HG03060 (cell line): ENCODE results near the gene TCF25.
"Not testable (repeated sequence)": the region's sequence is repeated elsewhere in the genome, so short reads cannot be mapped to it uniquely, and the experiment has no call there.

Experiments used
- ATAC-seq: cut with Tn5 transposase; IDR thresholded peaks from one replicate; pipeline ENCODE4 v1.9.1; 2021; ENCODE audit warnings: low read depth, moderate number of reproducible peaks; ENCODE audit not compliant: unreplicated experiment

TCF25 gene

DNA sequence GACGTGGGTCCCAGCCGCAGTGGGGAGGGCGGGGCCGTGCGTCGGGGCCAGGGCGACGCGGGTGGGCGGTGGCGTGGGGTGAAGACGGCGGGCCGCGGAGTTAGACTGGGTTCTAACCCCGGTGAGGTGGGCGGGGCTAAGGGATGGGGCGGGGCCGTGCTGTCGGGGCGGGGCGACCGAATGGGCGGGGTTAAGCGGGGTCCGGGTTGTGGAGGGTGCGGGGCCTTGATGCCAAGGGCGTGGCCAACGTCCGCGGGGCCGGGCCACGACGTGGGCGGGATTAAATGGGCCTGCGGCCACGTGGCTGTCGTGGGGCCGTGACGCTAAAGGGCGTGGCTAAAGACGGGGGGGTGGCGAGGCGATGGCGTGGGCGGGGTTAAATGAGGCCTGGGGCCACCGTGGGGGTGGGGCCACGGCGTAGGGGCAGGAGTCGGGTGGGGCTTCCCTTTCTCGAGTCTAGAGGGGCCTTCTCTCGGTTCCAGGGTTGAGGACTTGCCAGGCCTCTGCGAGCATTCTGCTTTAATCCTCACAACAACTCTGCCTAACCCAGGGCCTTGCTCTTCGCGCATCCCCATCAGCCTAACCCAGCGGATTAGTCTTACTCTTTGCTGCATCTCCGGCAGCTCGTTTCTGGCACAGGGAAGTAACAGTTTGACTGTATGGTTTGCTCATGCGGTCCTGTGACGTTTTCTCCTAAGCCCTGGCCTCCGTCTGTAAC lies 739 bp downstream of the TCF25 start:
- ATAC-seq, result no peak

DNA sequence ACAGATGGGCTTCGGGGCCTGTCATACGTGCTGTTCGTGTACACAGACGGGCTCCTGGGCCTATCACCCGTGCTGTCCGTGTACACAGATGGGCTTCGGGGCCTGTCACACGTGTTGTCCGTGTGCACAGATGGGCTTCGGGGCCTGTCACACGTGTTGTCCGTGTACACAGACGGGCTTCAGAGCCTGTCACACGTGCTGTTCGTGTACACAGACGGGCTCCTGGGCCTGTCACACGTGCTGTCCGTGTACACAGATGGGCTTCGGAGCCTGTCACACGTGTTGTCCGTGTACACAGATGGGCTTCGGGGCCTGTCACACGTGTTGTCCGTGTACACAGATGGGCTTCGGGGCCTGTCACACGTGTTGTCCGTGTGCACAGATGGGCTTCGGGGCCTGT lies 5.7 kb downstream of the TCF25 start:
- ATAC-seq, result not testable (repeated sequence)

DNA sequence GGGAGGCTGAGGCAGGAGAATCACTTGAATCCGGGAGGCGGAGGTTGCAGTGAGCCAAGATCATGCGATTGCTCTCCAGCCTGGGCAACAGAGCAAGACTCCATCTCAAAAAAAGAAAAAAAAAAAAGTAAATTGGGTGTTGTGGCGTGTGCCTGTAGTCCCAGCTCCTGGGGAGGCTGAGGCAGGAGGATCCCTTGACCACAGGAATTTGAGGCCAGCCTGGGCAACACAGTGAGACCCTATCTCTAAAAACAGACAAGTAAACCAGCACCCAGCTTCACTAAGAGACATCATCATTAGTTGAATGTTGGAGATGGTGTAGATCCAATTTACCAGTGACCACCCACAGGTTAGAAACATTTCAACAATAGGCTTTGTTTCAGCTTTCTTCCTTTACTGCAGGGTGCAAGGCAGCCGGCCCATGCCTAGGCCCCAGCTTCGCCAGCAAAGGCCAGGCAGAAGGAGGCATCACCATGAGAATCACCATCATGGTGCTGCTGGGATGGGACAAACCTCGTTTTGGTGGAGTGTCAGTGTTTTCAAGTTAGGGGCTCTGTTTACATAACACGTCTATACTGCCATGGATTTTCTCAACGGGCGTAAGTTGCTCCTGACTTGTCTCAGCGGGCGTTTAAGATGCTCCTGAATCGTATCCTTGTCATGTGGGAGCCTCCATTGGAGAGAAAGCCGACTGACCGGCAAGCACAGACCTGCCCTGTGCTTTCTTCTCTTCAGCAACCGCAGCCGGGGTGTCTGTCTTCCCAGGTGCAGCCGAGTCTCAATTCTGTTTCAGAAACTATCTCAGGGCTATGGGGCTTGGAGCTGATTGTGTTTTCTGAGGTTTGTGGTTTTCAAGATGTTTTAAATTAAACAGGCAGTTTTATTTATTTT lies 7.3 kb downstream of the TCF25 start:
- no peak for ATAC-seq

DNA sequence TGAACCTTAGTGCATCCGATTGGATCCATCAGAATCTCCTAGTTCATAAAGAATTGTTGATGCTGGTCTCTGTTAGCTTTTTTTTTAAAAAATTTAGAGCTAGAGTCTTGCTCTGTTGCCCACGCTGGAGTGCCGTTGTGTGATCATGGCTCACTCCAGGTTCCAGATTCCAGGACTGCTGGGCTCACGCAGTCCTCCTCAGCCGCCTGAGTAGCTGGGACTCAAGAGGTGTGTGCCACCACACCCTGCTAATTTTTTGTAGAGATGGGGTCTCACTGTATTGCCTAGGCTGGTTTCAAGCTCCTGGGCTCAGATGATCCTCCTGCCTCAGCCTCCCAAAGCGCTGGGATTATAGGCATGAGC lies 8.0 kb downstream of the TCF25 start:
- no peak for ATAC-seq

DNA sequence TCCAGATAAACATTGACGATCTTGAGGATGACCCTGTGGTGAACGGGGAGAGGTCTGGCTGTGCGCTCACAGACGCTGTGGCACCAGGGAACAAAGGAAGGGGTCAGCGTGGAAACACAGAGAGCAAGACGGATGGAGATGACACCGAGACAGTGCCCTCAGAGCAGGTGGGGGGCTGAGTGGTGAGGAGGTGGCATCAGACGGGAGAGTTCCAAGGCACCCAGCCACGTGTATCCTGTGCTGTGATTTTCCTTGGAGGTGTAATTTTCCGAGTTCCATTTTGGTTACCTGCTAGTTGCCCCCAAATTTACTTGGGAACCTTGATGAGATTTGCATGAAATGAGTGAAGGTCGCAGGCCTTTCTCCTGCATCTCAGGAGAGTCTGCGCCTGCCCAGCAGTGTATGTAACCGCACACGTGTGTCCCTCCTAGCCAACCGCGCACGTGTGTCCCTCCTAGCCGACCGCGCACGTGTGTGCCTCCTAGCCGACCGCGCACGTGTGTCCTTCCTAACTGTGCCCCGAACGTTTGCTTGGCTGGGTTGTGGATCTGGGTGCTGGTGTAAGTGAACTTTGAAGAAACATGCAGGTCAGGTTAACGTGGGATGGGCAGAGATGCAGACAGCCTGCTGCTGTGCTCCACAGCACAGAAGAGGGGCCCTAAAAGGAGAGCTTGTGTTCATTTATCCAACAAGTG lies 10.1 kb downstream of the TCF25 start:
- no peak for ATAC-seq

DNA sequence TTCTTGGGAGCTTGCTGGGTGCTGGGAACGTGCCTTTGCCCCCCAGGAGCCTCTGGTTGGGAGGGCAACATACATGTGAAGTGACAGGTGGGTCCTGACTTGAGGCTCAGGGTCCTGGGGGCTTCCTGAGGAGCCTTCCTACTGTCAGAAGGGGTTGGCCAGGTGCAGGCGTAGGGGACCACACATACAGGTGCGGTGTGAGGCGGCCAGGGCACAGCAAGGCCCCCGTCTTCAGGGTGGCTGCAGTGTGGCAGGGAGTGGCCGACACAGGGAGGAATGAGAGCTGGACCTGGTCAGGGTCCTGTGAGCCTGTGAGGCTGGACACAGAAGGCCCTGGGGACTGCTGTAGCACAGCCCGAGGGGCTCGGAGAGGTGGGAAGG lies 10.6 kb downstream of the TCF25 start:
- no peak for ATAC-seq

DNA sequence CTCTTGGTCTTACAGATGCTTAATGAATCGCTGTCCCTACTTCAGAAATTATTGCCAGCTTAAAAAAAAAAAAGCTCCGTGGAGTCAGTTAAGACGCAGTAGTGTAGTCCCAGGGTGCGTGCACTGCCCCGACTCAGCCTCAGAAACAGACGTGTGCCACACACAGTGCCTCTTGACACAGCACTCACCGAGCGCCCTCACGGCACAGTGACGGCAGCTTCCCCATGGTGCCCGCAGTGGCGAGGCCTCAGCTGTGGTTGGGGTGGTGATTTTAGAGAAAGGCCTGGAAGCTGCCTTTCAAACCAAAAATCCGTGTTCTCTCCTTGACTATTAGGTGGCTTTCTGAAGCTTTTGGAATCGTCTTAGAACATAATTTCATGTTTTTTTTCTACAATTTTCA lies 13.9 kb downstream of the TCF25 start:
- ATAC-seq, result no peak

DNA sequence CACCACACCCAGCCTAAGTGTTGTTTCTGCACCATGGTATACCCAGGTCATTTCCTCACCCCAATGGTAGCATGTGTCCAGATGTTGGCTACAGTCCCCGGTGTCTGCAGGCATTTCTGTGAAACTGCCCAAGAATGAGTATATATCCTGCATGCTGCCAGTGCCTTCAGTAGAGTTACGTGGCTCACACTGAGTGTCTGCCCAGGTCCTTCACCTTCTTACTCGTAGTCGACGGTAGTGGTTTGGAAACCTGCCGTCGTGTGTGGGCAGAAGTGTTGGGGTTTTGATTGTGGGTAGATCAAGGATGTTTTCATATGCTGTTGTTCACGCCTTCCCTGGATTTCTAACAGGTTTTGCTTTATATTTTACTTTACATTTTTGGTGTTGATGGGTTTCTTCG lies 16.8 kb downstream of the TCF25 start:
- no peak for ATAC-seq

DNA sequence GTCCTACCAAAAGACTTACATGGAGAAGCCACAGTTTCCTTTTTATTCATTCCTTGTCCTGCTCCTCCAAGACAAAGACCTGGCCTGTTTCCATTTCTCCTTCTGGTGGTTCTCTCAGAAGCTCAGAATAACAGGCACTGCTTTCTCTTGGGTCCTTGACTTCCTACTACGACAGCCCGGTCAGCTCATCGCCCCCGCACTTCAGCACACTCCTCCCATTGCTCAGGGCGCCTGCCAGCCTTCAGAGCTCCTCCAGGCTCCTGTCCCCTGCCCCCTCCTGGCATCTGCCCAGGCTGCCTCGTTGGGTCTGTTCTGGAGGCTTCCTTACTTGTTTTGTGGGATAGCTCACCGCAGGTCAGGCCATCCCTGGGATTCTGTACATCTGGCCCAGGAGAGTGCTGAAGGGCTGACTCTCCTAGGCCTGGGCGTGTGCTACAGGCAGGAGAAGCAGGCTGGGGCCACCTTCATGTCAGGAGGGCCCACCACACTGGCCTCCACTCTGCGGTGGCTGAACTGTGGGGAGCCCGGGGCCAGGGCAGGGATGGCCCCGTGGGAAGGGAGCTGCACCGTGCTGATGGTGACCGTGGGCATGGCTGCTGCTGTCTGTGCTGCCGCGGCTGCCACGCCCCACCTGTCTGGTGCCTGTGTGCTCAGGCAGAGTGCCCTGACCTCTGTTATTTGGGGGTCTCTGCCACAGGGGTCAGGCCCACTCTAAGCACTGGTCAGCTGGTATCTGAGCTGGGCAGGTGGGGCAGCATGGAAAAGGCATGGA lies 17.7 kb downstream of the TCF25 start:
- ATAC-seq, result no peak

DNA sequence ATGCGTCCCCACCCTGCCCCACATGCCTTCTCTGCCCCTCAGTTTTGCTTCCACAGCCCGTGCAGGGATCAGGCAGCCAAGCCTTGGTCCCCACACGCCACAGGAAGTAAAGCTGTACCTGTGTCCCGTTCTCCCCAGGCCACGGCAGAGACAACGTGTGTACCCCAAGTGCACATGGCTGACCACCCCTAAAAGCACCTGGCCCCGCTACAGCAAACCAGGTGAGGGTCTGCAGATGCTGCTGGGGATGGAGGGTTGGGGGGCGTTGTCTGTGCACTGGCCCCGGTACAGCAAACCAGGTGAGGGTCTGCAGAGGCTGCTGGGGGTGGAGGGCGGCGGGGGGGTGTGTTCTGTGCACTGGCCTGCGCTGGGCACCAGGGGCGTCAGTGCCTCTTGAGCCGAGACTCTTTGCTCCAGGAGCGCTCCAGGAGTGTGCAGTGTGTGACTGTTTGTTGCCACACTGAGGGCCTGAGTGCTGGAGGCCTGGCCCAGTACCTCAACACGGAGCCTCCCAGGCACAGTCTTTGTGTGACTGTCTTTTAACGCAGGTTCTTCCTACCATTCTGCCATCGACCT lies 18.8 kb downstream of the TCF25 start:
- ATAC-seq, result no peak

DNA sequence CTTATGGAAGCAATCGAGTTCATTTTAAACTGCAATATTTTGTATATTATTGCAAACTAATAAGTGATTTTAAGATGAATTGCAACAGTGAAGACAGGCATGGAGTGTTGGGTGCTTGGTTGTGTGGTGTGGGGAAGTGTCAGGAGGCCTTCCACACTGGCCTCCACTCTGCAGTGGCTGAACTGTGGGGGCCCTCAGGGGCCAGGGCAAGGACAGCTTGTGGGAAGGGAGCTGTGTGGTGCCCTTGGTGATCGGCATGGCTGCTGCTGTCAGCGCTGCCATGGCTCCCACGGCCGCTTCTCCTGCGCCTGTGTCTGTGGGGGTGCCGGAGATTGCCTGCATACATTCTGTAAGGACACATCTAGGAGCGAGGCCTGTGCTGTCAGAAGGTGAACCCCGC lies 19.2 kb downstream of the TCF25 start:
- no peak for ATAC-seq

DNA sequence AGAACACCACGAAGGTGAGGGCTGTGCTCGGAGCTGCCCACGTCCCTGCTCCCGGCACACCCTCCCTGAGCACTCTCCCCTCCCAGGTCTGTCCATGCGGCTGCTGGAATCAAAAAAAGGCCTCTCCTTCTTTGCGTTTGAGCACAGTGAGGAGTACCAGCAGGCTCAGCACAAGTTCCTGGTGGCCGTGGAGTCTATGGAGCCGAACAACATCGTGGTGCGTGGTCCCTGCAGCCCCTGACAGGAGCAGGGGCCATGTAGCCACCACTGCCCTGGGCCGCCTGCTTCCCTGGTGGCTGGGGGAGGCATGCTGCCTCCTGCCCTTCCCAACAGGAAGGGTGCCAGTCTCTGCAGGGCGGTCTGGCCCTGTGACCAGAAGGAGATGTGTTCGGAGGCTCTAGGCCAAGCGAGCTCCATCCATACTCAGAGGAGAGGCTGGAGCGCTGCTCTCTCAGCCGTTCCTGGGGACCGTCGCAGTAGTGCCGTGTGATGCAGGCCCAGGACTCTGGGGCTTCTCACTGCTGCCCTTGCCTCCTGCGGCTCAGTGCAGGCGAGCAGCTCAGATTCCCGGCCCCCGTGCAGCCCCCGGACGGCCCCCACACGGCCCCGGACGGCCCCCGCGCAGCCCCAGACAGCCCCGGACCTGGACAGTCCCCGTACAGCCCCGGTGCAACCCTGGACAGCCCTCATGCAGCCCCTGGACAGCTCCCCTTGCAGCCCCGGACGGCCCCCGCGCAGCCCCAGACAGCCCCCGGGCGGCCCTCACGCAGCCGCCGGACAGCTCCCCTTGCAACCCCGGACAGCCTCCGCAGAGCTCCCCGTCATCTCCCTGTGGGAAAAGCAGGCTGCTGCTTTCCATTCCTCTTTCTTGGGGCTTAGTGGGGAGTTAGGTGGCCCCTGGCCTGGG lies 20.5 kb downstream of the TCF25 start:
- ATAC-seq, result no peak

DNA sequence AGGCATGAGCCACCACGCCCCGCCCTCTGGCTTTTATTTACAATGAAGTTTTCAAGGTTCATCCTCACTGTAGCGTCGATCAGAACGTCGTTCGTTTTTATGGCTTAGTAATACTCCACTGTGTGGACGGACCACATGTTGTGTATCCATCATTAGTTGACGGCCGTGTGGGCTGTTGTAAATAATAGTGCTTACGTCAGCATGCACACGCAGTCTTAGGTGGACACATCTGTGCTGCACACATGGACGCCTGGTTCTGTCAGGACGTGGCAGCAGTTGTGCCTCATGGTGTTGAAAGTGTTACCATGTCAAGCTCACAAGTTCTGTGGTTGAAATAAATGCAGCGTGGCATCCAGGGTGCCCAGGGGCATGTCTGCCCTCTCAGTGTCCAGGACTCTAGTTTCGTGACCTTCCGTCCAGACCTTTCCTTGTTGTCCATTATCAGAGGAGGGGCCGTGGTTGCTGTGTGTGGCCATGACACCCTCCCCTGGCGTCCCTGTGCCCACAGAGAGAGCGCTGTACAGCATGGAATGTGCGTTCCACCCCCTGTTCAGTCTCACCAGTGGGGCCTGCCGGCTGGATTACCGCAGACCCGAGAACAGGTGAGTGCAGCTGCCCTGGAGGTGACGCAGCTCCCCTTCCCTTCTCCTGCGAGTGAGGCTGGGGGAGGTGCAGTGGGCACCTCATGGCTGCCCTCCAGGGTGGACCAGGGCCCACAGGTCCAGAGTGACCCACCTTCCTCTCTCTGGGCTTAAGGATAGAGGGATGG lies 22.3 kb downstream of the TCF25 start:
- ATAC-seq, result no peak

DNA sequence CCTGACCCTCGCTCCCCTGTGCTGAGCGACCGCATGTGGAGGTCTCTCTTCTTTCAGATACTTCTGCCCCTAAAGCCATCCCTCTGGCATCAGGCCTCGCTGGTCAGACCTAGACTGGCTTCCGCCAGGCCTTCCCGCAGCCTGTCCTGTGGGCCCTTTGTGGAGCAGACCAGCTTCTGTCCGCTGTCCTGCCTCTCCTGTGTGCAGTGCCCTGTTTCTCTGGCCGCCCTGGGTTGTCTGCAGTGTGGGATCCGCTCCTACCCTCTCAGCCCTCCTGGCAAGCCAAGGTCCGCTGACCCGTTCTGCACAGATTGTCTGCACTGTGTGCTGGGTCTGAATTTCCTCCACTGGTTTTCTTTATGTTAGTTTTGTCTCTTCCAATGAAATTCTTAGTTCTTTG lies 23.8 kb downstream of the TCF25 start:
- no peak for ATAC-seq

DNA sequence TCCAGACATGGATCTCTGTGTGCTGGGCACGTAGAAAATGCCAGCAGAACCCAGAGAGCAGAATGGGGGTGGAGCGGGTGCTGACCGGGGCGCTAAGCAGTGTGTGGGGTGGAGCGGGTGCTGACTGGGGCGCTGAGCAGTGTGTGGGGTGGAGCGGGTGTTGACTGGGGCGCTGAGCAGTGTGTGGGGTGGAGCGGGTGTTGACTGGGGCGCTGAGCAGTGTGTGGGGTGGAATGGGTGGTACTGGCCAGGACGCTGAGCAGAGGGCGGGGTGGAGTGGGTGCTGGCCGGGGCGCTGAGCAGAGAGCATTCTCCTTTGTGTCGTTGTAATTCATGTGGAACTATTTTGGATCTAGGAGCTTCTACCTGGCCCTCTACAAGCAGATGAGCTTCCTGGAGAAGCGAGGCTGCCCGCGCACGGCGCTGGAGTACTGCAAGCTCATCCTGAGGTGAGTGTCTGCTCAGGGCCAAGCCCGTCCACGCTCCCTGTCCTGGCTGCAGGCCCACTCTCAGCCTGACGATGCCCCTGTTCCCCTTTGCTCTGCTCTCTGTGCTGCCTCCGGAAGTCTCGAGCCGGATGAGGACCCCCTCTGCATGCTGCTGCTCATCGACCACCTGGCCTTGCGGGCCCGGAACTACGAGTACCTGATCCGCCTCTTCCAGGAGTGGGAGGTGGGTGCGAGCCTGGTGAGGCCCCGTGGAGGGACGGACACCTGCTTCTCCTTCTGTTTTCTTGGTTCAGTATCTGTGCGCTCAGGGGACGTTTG lies 25.0 kb downstream of the TCF25 start:
- no peak for ATAC-seq

DNA sequence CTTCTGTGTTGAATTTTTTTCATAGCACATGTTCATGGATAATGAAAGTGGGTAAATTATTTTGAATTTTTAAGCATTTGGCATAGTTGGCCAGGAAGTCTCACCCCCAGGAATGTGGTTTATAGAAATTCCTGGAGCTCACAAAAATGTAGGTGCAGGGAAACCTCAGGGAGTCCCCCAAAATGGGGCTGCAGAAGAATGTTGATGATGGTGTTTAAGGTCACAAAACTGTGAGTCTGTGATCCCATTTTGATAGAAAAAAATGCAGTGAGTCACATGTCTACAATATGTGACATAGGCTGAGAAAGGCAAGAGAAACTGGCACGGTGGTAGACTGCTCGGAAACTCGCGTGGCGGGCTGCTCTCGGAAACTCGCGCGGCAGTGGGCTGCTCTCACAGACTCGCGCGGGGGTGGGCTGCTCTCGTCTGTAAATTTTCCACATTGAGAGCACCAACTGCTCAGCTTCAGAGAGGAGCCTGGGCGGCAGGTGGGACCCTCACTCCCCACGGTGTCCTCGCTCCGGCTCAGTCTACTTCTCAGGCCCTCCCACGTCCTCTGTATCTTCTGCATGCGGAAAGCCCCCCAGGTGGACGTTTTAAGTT lies 26.6 kb downstream of the TCF25 start:
- ATAC-seq, result no peak

DNA sequence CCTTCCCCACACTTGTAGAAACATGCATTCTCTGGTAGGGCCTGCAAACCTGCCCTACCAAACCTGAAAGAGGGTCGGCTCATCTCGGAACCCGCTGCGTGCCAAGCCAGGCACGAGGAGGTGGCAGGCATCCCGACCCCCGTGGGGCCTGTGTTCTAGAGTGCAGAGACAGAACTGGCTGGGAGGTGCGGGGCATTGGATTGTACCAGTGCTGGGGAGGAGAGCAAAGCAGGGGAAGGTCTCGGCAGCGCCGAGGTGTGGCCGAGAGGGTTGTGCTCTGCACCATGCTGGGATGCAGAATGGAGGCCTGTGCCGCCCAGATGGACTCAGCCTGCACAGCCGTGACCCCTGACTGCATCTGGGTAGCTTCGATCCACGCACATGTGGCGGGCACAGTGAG lies 27.5 kb downstream of the TCF25 start:
- ATAC-seq, result no peak

DNA sequence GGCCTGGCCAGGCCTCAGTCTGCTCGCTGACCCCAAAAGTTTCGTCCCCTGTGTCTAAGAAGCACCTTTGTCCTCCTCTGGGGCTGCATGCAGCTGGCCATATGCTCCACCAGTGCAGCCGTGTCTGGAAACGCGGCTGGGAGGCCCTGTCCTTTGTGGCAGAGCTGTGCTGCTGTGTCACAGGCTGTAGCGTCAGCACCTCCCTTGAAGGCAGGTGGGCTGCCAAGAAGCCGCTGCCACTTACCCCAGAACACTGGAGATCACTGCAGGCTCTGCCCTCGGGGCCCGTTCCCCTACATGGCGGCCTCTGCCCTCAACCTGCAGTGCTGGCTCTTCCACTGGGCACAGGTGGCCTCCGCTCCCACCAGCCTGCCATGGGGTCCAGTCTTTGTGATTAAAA lies 29.6 kb downstream of the TCF25 start:
- no peak for ATAC-seq
